ENCODE data around the gene RANBP9. TPM values are rescaled to one million over a fixed set of nuclear protein-coding genes. Genes with fewer than 3 reads are reported as not detected.

Gene RANBP9
- total and polyA plus RNA-seq, 9 of the 15 experiments (the other 6 are each of a cell fraction or from before 2014, with no cell fraction given): 27.5 to 130 (median 61.5) TPM

DNA sequence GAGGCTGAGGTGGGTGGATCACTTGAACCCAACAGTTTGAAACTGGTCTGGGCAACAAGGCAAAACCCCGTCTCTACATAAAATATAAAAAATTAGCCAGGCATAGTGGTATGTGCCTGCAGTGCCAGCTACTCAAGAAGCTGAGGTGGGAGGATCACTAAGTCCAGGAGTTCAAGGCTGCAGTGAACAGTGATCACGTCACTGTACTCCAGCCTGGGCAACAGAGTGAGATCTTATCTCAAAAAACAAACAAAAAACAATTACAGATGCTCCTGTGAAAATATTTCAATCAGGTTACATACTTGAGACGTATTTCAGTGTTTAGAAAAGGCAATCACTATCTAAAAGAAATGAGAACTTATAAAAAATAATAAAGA lies 33.8 kb downstream of the RANBP9 start (continued):
- TF ChIP-seq DMBX1 (CRISPR knock-in tag; IDR thresholded peaks at IDR 0.05; ENCODE audit: borderline replicate concordance) (peak; percentile 63; the same call in 1 of the 2 replicates), PTTG1 (tag; IDR thresholded peaks at IDR 0.05; ENCODE audit: low read depth) (no peak), ZNF239 (CRISPR knock-in tag; IDR thresholded peaks at IDR 0.05) (no peak), ZBTB17 (CRISPR knock-in tag; IDR thresholded peaks at IDR 0.05) (no peak), NFATC3 (IDR thresholded peaks at IDR 0.05) (no peak), RFX1 (IDR thresholded peaks at IDR 0.05) (peak; percentile 26)

- no peak for FAIRE-seq
- Histone ChIP-seq H3K4me2 (ENCODE audit: insufficient read depth, low read length) (no peak overlapping the region), H3K4me3 (no peak overlapping the region), H3K9me1 (ENCODE audit: control insufficient read depth, insufficient read depth, low read length) (no peaks in the 10 kb centered on the region), H3K27ac (ENCODE audit: extremely low read depth, low read depth, low read length) (peak overlapping the region; percentile 81; the same call in 2 of the 3 replicates), H3K79me2 (ENCODE audit: control insufficient read depth, insufficient read depth, low read length) (peaks cover 100% of the 10 kb centered on the region), H3K9me3 (replicated peaks; ENCODE audit: control insufficient read depth, insufficient read depth, low read depth, low read length) (peaks cover 4% of the 10 kb centered on the region; the same call in 1 of the 2 replicates), H2AFZ (ENCODE audit: low read depth, low read length) (no peak overlapping the region), H3K27me3 (ENCODE audit: control insufficient read depth in 2 of 2, insufficient read depth in 2 of 2, low read length in 2 of 2) (no peaks in the 10 kb centered on the region), H3K4me1 (replicated peaks in 1 of 2; ENCODE audit: control insufficient read depth in 2 of 2, insufficient read depth in 2 of 2, low read length in 2 of 2) (peaks cover 13 to 39% of the 10 kb centered on the region in 2 experiments), H3K9ac (ENCODE audit: insufficient read depth in 1 of 2, low read depth in 2 of 2, low read length in 2 of 2) (peak overlapping the region in 1 of 2 experiments; percentile 81; a peak in 1 of 4 replicates), H4K20me1 (replicated peaks; ENCODE audit: control insufficient read depth, insufficient read depth, low read length) (no peaks in the 10 kb centered on the region), H3K36me3 (ENCODE audit: control insufficient read depth, insufficient read depth, low read length) (peaks cover 16% of the 10 kb centered on the region; the same call in 2 of the 3 replicates)
- in situ Hi-C loops (cut with MboI) (no loop called here), intact Hi-C loops (cut with micrococcal nuclease) (loop anchor here (5.0 kb wide), 1 partner anchor 59 kb away; the partner anchor contains the start of gene NOL7)
- CTCF ChIA-PET (ENCODE audit: low intra/inter-chr PET ratio): no interaction called here
- POLR2A ChIA-PET: interaction anchor here (0.6 to 0.8 kb wide), 3 partner anchors 15 to 1214 kb away, joined by 3 to 4 read pairs (median 3); no protein-coding TSS in a partner anchor
- no peak for DNase-seq (ENCODE audit: extremely low read depth in 1 of 4, low spot score in 3 of 4)
- BruUV-seq (replicated peaks): no TSS peak
- no peak for ATAC-seq
- 84% methylated on average over 3 of the region's 3 CpGs for WGBS (ENCODE audit: insufficient coverage, low coverage, missing lambda C conversion rate)
- TF ChIP-seq RBM25 (IDR thresholded peaks at IDR 0.05; ENCODE audit: low read depth, low read length, severe bottlenecking) (peak; percentile 61), CBFA2T2 (conservative IDR thresholded peaks at IDR 0.05) (0 out of 2 replicates have a peak, but pooled peaks have one; percentile 8), SMAD4 (CRISPR knock-in tag; conservative IDR thresholded peaks at IDR 0.05) (no peak), TAF1 (IDR thresholded peaks at IDR 0.05; ENCODE audit: control insufficient read depth, extremely low read depth, insufficient read depth, low read length, severe bottlenecking) (no peak), SMARCA5 (IDR thresholded peaks at IDR 0.05) (peak; percentile 43; the same call in 1 of the 2 replicates), MBD1 (CRISPR knock-in tag; IDR thresholded peaks at IDR 0.05) (0 out of 2 replicates have a peak, but pooled peaks have one; percentile 6), TRIM24 (IDR thresholded peaks at IDR 0.05) (peak; percentile 47 to 59; a peak in 2 of 4 replicates), TRIM28 (IDR thresholded peaks at IDR 0.05) (peak; percentile 36; the same call in 1 of the 2 replicates), LEF1 (IDR thresholded peaks at IDR 0.05) (0 out of 2 replicates have a peak, but pooled peaks have one; percentile 28), THRAP3 (IDR thresholded peaks at IDR 0.05; ENCODE audit: borderline replicate concordance) (no peak), FOXM1 (IDR thresholded peaks at IDR 0.05; ENCODE audit: low read depth) (0 out of 2 replicates have a peak, but pooled peaks have one; percentile 10), FOXM1 (CRISPR knock-in tag; IDR thresholded peaks at IDR 0.05; ENCODE audit: low read depth) (no peak), ZNF445 (CRISPR knock-in tag; IDR thresholded peaks at IDR 0.05; ENCODE audit: low read depth) (no peak), CC2D1A (IDR thresholded peaks at IDR 0.05) (peak; percentile 56; the same call in 1 of the 2 replicates)
- TF ChIP-seq, protein P1, sequence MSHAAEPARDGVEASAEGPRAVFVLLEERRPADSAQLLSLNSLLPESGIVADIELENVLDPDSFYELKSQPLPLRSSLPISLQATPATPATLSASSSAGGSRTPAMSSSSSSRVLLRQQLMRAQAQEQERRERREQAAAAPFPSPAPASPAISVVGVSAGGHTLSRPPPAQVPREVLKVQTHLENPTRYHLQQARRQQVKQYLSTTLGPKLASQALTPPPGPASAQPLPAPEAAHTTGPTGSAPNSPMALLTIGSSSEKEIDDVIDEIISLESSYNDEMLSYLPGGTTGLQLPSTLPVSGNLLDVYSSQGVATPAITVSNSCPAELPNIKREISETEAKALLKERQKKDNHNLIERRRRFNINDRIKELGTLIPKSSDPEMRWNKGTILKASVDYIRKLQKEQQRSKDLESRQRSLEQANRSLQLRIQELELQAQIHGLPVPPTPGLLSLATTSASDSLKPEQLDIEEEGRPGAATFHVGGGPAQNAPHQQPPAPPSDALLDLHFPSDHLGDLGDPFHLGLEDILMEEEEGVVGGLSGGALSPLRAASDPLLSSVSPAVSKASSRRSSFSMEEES (CRISPR knock-in tag; IDR thresholded peaks at IDR 0.05): peak; percentile 77
Observed at GRCh38 chr6:13676551-13677156, 35.0 kb downstream of the RANBP9 start.

All from K562 (cell line).